ENCODE results near the gene SRPX. TPM values are rescaled to one million over a fixed set of nuclear protein-coding genes. Genes with fewer than 3 reads are reported as not detected.
A peak's percentile ranks its signal among the peaks of the same experiment; 100 is the strongest.

The SRPX gene
- total and polyA plus RNA-seq, 12 donors: 8.8 to 187 (median 80.0) TPM

- Histone ChIP-seq H3K27me3 (peaks cover 7% of the 10 kb centered on the region), H3K9me3 (replicated peaks in 1 of 3) (no peaks in the 10 kb centered on the region), H3K36me3 (replicated peaks in 1 of 2) (no peaks in the 10 kb centered on the region), H3K27ac (no peak overlapping the region), H3K4me1 (replicated peaks in 1 of 2) (no peaks in the 10 kb centered on the region), H3K4me3 (no peak overlapping the region)
- TF ChIP-seq CTCF (IDR thresholded peaks at IDR 0.05) (peak; percentile 49 to 85 (median 60)), POLR2A (IDR thresholded peaks at IDR 0.05) (no peak)
- 44 to 47% (median 45%) methylated on average over 2 of the region's 2 CpGs for WGBS, 4 donors
- peak in 4 of 7 donors; percentile 22 to 45 (median 34) for DNase-seq
- intact Hi-C loops (cut with DNase I): no loop called here
Observed at GRCh38 chrX:38166478-38167083, 54.1 kb downstream of the SRPX start.

- WGBS, 4 donors: 17 to 57% (median 39%) methylated on average over 1 of the region's 1 CpG
- H3K4me1 ChIP-seq (replicated peaks in 1 of 2): no peaks in the 10 kb centered on the region
- intact Hi-C loops (cut with DNase I): no loop called here
Observed at GRCh38 chrX:38165023-38165422, 55.6 kb downstream of the SRPX start.

GRCh38 chrX:38163193-38163592 is 57.5 kb downstream of the SRPX start:
- Histone ChIP-seq H3K4me3 (no peak overlapping the region), H3K9me3 (replicated peaks in 1 of 3) (no peaks in the 10 kb centered on the region), H3K27ac (no peak overlapping the region), H3K36me3 (replicated peaks in 1 of 2) (no peaks in the 10 kb centered on the region), H3K27me3 (peaks cover 17% of the 10 kb centered on the region), H3K4me1 (replicated peaks in 1 of 2) (no peaks in the 10 kb centered on the region)
- TF ChIP-seq CTCF (IDR thresholded peaks at IDR 0.05) (no peak), POLR2A (IDR thresholded peaks at IDR 0.05) (no peak)
- no peak for DNase-seq
- intact Hi-C loops (cut with DNase I): no loop called here

More at GRCh38 chrX:38165023-38165422, 55.6 kb downstream of the SRPX start:
- peak in 5 of 7 donors; percentile 26 to 56 (median 52) for DNase-seq
- TF ChIP-seq POLR2A (IDR thresholded peaks at IDR 0.05) (no peak), CTCF (IDR thresholded peaks at IDR 0.05) (no peak)
- peaks cover 9% of the 10 kb centered on the region for H3K27me3 ChIP-seq
- no peaks in the 10 kb centered on the region for H3K9me3 ChIP-seq (replicated peaks in 1 of 3)
- H3K27ac ChIP-seq: peak overlapping the region in 1 of 5 donors; percentile 48
- no peak overlapping the region for H3K4me3 ChIP-seq
- H3K36me3 ChIP-seq (replicated peaks in 1 of 2): no peaks in the 10 kb centered on the region

GRCh38 chrX:38156838-38157237 is 63.8 kb downstream of the SRPX start:
- Histone ChIP-seq H3K9me3 (replicated peaks in 1 of 3) (no peaks in the 10 kb centered on the region), H3K27ac (no peak overlapping the region), H3K27me3 (peaks cover 10% of the 10 kb centered on the region), H3K4me3 (no peak overlapping the region), H3K36me3 (replicated peaks in 1 of 2) (no peaks in the 10 kb centered on the region), H3K4me1 (replicated peaks in 1 of 2) (no peaks in the 10 kb centered on the region)
- TF ChIP-seq POLR2A (IDR thresholded peaks at IDR 0.05) (no peak), CTCF (IDR thresholded peaks at IDR 0.05) (no peak)
- WGBS, 4 donors: 76 to 89% (median 81%) methylated on average over 3 to 7 of the region's 7 CpGs
- DNase-seq: no peak
- intact Hi-C loops (cut with DNase I): no loop called here
